Dermis microvascular lymphatic vessel endothelial cell (primary cell): ENCODE data around the gene ERN1. TPM values are rescaled to one million over a fixed set of nuclear protein-coding genes. Genes with fewer than 3 reads are reported as not detected.

Experiments
- DNase-seq, 2 donors: peaks; one replicate each; pipeline versions ENCODE4 v3.0.0 to v3.0.0-alpha.2; 2010; ENCODE audit warnings: low read depth in 2 of 2
- total RNA-seq: library from RNA; depleted of rRNA; stranded (reverse); fragments of >200 nt; gene quantifications from 2 replicates; pipeline ENCODE4 v1.2.1, GENCODE V29; 2014

ERN1 gene
- total RNA-seq, 1 donor from 2014 or later, result 5.6 TPM

DNA sequence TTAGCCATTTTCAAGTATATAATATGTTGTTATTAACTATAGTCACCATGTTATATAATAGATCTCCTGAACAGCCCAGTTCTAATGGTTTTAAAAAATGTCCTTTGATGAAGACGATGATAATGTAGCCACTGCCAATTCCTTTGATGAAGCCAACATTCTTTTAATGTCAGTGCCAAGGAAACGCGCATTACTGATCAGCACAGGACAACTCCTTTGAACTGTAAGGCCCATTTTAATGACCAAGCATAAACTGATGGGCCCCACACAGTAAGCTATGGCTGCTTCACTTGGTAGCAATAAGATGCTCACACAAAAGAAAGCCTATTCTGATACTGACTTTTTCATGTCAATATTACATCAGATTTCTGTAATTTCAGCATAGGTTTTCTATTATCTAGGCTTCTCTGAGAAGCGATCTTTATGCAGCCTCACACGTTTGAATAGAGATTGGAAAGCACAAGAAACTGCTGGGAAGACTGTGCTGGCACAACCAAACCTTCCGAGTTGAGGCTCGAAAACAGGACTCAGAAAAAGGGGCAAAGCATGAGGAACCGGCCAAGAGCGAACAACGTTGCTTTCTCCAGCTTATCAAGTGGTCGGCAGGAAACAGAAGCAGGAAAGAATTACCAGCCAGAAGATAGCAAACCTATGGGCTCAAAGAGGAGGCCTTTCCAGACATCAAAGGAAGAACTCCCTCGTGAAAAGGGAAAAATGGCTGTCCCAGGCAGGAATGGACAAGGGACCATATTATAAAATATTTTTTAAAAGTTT lies 19.4 kb downstream of the ERN1 start:
- DNase-seq, result peak in 1 of 2 donors; percentile 34

DNA sequence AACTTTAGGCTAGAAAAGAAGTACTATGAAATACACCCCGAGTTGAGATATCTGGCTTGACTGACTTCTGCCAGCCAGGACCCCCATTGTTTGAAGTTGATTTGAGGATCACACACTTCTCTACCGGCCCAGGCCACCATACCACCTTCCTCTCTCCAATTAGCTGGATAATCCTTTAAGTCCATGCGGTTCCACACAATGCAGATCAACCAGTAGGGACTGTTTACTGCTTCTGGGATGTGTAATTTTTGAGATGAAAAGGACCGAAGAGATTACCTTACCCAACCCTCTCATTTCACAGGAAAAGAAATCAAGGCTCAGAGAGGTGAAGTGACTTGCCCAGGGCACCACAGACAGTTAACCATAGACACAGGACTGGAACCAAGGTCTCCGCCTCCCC lies 20.5 kb downstream of the ERN1 start:
- no peak for DNase-seq

DNA sequence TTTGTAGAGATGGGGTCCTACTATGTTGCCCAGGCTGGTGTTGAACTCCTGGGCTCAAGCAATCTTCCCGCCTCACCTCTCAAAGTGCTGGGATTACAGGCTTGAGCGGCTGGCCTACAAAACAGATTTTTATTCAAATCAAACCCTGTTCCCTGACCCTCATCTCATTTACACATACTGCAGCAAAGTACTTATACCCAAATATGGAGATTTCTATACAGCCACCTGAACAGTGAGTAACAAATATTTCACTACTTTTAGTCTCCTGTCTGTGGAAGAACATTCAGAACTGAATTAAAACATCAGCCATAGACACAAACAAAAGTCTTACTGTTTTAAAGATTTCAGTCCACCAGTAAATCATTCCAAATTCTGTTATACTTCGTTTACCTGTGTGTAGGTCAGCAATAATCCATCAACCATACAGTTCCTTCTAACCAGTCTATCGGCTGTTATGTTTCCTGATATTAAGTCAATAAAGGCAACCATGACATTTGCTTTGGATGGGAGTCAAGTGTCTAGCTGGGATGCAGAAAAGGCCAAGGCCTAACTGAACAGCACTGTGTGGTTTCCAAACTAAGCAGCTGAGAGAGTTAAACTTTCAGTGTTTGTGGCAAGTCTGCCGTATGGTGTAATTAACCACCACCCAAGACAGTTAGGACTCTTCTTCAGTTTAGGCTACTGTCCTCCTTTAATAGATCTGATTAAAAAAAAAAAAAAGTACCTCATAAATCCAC lies 22.3 kb downstream of the ERN1 start:
- no peak for DNase-seq

DNA sequence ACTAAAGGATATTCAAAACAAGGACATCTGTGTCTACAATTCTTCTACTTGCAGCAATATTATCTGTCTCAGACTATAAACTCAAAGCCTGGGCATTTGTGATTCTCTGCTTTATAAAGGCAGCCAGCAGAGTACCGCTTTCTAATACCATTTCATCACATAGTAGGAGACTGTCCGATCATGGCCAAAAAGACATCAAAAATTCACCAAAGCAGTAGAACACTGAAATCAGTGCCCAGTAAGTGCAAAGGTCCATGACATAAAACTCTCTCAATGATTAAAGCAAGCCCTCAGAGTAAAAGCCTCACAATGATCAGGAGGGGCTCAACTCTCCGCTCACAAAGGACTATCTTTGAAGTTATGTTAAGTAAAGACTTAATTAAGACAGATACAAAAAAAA lies 23.0 kb downstream of the ERN1 start:
- no peak for DNase-seq

DNA sequence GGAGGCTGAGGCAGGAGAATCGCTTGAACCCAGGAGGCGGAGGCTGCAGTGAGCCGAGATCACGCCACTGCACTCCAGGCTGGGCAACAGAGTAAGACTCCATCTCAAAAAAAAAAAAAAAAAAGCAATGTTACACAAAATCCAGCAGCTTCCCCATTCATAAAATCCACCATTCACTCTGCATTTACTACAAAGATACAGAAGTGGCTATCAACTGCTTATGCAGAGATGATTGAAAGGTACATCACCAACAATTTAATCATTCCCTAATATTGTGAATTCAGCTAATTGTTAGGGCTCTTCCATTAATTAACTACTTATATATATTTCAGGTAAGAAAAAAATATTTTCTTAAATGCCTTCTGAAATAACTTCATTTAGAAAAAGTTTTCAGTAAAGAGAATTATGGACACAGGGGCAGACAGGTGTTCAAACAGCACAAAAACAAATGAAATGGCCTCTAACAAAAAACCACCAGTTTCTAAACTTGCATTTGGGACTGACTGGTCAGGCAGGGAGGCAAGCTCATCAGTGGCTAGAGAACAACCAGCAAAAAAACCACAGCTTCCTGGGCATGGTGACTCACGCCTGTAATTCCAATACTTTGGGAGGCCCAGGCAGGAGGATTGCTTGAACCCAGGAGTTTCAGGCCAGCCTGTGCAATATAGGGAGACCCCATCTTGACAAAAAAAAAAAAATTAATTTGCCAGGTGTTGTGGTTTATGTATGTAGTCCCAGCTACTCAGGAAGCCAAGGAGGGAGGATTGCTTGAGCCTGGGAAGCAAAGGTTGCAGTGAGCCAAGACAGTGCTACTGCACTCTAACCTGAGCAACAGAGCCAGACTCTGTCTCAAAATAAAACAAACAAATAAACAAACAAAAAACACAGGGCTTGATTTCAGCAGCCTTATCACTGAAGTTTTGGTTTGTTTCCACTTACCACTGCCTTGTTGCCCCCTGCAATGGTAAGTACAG lies 26.3 kb downstream of the ERN1 start:
- peak in 1 of 2 donors; percentile 61 for DNase-seq

DNA sequence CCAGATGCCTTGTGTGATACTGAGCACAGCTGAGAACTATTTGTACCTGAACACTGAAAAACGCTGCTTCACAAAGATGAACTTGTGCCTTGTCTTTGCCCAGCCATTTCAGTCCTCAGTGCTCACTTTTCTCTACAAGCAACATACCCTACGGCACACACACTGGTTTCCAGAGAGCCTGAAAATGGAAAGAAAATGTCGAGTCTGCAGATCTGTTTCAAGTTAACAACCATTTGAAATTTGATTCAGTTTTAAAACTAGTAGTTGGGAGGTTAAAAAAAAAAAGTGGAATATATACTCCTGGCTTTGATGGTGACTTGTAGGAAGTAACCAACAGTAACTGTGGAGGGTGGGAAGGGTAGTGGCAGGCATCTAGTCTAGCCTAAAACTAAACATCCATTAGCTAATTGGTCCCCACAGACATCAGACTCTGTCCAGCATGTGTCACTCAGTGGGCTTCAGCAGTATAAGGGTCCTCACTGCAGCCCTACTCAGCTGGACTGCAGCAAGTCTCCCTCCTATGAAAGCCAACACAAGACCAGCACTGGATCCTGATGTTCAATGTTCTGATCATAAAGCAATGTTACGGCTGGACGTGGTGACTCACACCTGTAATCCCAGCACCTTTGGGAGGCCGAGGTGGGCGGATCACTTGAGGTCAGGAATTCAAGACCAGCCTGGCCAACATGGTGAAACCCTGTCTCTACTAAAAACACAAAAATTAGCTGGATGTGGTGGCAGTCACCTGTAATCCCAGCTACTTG lies 27.1 kb downstream of the ERN1 start:
- no peak for DNase-seq

DNA sequence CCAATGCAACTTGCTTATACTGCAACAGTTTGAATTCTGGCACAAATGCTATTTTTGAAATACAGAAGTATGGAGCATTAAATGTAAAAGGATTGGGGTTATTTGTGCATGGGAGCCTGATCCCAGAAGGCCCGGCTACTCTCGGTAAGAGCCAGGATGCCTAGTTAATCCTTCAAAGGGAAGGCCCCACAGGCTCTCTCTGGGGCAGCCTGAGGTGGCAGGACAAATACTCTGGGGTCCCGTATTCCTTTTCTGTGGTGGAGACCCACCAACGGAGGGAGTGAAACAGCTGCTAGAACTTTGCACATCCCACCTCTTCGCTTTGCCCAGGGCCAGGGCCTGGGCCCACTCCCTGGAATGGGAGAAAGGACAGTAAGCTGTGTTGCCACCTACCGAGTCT lies 30.4 kb downstream of the ERN1 start:
- DNase-seq, result no peak

DNA sequence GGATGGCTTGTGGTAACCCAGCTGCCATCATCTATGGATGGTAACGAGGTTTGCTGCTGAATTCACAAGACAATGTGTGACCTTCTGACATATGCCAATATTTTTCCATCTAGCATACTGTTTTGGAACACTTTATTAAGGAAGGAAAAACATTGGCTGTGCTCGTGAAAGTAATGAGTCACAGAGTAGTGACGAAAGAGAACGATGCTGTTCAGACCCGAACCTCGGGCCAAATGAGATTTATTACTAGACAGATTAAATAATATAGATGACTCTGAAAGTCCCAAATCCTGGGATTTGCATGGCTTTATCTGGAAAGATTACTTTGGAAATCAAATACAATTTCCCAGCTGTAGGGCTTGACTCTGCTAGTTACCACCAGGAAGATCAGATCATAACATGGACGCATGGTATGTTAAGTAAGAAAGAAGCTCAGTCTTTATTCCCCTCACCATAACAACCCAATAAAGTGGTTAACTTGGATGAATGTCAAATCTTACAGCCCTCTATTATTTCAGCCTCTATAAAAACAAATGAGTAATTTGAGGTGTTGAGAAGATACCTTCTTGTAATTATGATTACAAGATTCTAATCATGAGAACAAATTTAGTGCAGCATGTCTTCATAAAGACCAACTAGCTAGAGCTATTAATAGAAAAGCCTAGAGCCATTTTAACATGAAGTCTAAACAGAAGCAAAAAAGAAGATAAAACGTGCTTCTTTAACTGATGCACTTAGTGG lies 32.6 kb downstream of the ERN1 start:
- DNase-seq, result peak; percentile 98

DNA sequence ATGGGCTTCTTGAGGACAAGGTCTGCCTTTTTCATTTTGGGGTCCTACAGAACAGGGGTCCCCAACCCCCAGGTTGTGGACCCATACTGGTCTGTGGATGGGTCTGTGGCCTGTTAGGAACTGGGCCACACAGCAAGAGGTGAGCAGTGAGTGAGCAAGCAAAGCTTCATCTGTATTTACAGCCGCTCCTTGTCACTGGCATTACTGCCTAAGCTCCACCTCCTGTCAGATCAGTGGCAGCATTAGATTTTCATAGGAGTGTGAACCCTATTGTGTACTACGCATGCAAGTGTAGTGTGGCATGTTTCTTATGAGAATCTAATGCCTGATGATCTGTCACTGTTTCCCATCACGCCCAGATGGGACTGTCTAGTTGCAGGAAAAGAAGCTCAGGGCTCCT lies 33.9 kb downstream of the ERN1 start:
- no peak for DNase-seq

DNA sequence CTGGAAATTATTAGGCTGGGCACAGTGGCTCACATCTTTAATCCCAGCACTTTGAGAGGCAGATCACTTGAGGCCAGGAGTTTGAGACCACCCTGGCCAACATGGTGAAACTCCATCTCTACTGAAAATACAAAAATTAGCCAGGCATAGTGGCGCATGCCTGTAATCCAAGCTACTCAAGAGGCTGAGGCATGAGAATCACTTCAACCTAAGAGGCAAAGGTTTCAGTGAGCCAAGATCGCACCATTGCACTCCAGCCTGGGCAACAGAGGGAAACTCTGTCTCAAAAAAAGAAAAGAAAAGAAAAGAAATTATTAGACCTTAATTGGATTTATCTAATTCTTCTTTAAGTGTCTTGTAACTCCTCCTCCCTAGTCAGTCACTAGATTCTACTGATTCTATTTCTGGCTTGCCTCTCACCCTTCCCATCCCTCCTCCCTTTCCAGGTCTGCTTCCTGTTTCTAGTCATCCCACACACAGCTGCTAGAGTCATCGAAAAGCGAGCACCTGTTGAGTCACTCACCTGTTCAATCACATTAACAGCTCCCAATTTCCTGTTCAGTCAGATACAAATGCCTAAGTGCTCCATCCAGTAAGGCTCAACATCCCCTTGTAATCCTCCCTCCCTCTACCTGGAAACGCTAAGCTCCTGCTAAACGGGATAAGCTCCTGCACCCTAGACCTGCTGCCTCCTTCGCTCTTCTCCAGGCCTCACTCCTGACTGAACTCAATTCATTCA lies 34.6 kb downstream of the ERN1 start:
- peak in 1 of 2 donors; percentile 66 for DNase-seq

DNA sequence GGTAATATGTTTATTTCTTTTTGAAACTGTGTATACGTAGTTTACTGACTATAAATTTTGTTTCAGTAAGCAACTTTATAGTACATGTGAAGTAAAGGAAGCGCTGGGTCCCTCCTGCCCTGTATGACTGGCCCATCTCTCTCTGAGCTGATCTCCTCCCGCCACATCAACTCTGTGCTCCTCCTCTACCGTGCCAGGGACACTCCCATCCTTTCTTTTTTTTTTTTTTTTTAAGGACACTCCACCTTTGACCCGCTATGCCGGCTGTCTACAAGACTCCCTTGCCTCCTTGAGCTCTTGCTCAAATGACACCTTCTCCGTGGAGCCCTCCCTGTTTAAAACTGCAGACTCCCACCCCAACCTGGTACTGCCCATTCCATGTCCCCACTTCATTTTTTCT lies 35.5 kb downstream of the ERN1 start:
- no peak for DNase-seq

DNA sequence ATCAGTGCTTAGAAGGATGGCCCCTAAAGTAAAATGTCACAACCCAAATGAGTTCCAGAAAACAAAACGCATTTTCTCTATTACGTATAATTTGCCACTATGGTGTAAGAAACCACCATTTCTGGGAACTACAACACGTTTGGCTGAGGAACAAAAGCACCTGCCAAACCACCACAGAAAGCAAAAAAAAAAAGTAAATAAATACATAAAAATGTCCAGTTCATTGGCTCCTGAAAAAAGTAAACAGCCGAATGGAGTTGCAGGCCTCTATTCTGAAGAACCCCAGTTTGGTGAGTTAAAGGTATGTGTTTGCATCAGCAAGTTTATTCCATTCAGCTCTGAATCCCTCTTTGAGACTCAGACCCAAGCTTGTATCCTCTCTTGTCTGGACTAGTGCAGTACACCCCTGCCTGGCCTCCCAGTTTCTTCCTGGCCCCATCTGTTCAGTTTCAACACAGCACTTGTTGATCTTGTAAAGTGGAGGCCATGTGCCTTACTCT lies 36.9 kb downstream of the ERN1 start:
- no peak for DNase-seq

DNA sequence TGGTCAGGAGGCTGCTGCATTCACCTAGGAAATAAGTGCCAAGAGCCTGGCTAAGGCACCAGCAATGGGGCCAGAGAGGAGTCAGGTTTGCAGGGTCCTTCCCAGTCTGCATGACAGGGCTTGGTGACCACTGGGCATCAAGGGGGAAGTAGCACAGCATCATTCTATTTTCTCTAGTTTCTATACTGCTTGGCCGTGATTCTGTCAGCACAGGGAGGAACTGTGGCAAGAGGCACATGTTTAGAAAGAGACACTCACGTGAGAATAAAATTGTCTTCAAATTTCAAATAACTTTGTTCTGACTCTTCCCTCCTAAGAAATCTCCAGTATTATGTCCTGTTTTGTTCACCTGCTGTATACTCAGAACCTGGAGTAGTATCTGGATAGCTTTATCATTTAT lies 37.8 kb downstream of the ERN1 start:
- DNase-seq, result no peak

DNA sequence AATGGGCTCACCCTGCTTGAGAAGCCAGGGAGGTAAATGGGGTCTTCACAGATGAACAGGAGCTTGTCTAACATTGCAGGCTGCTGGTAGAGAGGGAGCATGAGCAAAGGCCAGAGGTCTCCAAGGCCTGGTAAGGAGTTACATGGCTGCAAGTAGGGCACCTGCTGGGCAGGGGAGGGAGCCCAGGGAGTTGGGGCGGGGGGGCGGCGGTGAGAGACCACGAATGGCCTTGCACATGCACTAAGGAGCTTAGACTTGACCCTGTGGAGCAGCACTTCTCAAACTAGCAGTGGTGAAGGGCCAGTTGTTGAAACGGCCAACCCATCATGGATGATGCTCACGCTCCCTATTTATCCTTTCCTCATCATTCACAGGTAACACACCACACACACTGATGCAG lies 38.4 kb downstream of the ERN1 start:
- DNase-seq, result no peak

DNA sequence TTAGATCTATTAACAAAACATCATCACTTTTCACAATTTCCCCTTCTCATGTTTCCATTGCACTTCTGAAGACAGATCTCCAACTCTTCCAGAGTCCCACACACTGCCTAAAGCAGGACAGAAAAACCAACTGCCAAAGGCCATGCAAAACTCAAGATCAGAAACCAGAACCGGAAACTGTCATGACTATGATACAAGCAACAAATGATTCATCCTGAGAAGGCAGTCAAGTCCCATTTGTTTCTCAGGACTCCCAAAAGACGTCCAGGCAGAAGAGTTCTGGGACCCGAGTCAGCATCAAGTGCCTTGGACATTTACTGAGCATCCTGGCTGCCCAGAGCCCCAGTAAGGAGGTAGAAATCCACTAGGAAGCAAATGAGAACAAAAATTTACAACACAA lies 38.8 kb downstream of the ERN1 start:
- peak in 1 of 2 donors; percentile 24 for DNase-seq

DNA sequence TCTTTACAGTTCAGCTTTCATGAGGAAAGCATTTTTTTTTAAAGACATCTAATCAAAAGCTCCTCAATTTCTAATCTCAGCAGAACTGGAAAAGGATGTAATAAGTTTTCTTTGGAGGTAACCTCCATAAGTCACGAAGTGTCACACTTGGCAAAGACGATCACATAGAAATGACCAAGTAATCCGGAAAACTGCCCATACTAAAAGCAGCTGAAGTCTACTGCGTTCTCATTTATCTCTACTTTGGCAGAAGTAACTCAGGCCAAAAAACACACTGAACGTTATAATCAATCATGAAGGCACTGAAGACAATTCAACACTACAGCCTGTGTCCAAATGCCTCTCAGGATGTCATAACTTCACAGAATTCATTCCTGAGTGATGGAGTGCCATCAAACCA lies 39.8 kb downstream of the ERN1 start:
- DNase-seq, result no peak

DNA sequence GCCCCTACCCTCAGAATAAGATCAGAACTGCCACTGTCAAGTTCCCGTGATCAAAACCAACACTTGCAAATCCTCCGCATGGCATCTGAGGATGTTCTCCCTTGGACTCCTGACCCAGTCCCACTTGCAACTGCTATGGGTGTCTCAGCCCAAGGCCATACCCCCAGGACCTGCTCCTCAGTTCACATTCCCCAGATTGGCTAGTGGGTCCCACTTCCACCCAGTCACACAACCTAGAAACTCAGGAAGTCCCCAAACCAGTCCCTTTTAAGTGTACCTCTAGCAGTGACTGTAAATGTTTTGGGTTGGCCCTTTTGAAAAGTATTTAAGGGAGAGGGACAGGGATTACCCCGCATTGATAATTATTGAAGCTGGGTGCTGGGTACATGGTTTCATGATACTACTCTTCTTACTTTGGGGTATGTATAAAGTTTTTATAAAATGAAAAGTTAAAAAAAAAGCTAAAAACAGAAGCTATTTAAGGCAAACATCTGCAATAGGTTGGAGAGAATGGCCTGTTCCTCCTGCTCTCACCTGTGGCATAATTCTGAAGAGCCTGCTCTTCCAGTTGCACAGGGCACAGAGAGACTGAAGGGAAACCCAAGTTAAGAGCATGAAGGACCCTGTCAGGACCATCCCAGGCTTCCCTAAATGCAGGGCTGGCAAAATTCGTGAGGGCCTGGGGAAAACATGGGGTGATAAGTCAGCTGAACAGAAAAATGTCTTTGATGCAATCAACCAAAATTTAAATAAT lies 42.5 kb downstream of the ERN1 start:
- DNase-seq, result no peak

DNA sequence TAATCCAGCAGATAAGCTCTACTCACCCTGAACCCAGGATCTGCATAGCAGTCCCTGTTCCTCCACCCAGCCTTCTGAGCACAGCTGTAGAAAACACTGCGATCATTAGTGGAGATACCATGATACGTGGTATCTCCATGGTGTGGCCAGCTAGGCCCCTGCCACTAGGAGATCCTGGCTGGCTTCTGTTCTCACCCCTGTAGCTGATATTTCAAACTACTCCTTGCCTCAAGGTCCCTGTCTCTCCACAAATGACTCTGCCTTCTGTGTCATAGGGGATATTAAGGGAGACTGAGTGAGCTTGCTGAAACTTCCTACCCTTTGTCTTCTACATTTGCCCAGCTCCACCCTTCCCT lies 44.3 kb downstream of the ERN1 start:
- DNase-seq, result no peak
